ENCODE measurements around the gene FNDC4.

The FNDC4 gene

GRCh38 chr2:27495840-27496356 is 898 bp upstream of the FNDC4 start:
- DNase-seq (ENCODE audit: low read depth) = no peak
- peak overlapping the region; percentile 75 for H3K4me3 ChIP-seq (ENCODE audit: low read depth, low read length)

GRCh38 chr2:27494284-27494943 is 586 bp downstream of the FNDC4 start:
- DNase-seq (ENCODE audit: low read depth) = peak; percentile 41
- H3K4me3 ChIP-seq (ENCODE audit: low read depth, low read length) = peak overlapping the region; percentile 75

GRCh38 chr2:27493948-27494283 is 1.1 kb downstream of the FNDC4 start:
- H3K4me3 ChIP-seq (ENCODE audit: low read depth, low read length) = peak overlapping the region; percentile 75
- no peak for DNase-seq (ENCODE audit: low read depth)

GRCh38 chr2:27492557-27492956 is 2.4 kb downstream of the FNDC4 start:
- DNase-seq (ENCODE audit: low read depth) = no peak
- no peak overlapping the region for H3K4me3 ChIP-seq (ENCODE audit: low read depth, low read length)

- peak; percentile 95 for DNase-seq (ENCODE audit: low read depth)
- H3K4me3 ChIP-seq (ENCODE audit: low read depth, low read length) = peak within 1 kb of the TSS; percentile 77
Measured at GRCh38 chr2:27489498-27490397, 5.3 kb downstream of the FNDC4 start, which contains the start of gene IFT172. IFT172 (minus strand) TSS chr2:27489743; CDS start chr2:27489653, 90 bp downstream.

- H3K4me3 ChIP-seq (ENCODE audit: low read depth, low read length) = peak overlapping the region; percentile 77
- DNase-seq (ENCODE audit: low read depth) = no peak
Measured at GRCh38 chr2:27489118-27489497, 5.9 kb downstream of the FNDC4 start.

- no peak for DNase-seq (ENCODE audit: low read depth)
Measured at GRCh38 chr2:27485496-27485895, 9.5 kb downstream of the FNDC4 start.

GRCh38 chr2:27471961-27472360 is 23.0 kb downstream of the FNDC4 start:
- no peak for DNase-seq (ENCODE audit: low read depth)

More at GRCh38 chr2:27485496-27485895, 9.5 kb downstream of the FNDC4 start:
- no peak overlapping the region for H3K4me3 ChIP-seq (ENCODE audit: low read depth, low read length)

GRCh38 chr2:27464443-27464842 is 30.6 kb downstream of the FNDC4 start:
- no peak overlapping the region for H3K4me3 ChIP-seq (ENCODE audit: low read depth, low read length)
- no peak for DNase-seq (ENCODE audit: low read depth)

More at GRCh38 chr2:27471961-27472360, 23.0 kb downstream of the FNDC4 start:
- no peak overlapping the region for H3K4me3 ChIP-seq (ENCODE audit: low read depth, low read length)

GRCh38 chr2:27461118-27461517 is 33.9 kb downstream of the FNDC4 start:
- H3K4me3 ChIP-seq (ENCODE audit: low read depth, low read length) = no peak overlapping the region
- DNase-seq (ENCODE audit: low read depth) = no peak

GRCh38 chr2:27453968-27454367 is 41.0 kb downstream of the FNDC4 start:
- no peak for DNase-seq (ENCODE audit: low read depth)
- H3K4me3 ChIP-seq (ENCODE audit: low read depth, low read length) = no peak overlapping the region

- no peak for DNase-seq (ENCODE audit: low read depth)
- H3K4me3 ChIP-seq (ENCODE audit: low read depth, low read length) = no peak overlapping the region
Measured at GRCh38 chr2:27451095-27451494, 43.9 kb downstream of the FNDC4 start.

GRCh38 chr2:27448381-27448780 is 46.6 kb downstream of the FNDC4 start:
- no peak overlapping the region for H3K4me3 ChIP-seq (ENCODE audit: low read depth, low read length)
- no peak for DNase-seq (ENCODE audit: low read depth)

GRCh38 chr2:27446057-27446456 is 48.9 kb downstream of the FNDC4 start:
- no peak overlapping the region for H3K4me3 ChIP-seq (ENCODE audit: low read depth, low read length)
- no peak for DNase-seq (ENCODE audit: low read depth)

GRCh38 chr2:27445615-27446014 is 49.4 kb downstream of the FNDC4 start:
- no peak overlapping the region for H3K4me3 ChIP-seq (ENCODE audit: low read depth, low read length)
- no peak for DNase-seq (ENCODE audit: low read depth)

GRCh38 chr2:27445155-27445554 is 49.8 kb downstream of the FNDC4 start:
- no peak overlapping the region for H3K4me3 ChIP-seq (ENCODE audit: low read depth, low read length)
- no peak for DNase-seq (ENCODE audit: low read depth)

- DNase-seq (ENCODE audit: low read depth) = no peak
- H3K4me3 ChIP-seq (ENCODE audit: low read depth, low read length) = no peak overlapping the region
Measured at GRCh38 chr2:27442920-27443282, 52.1 kb downstream of the FNDC4 start.

- no peak within 1 kb of the TSS for H3K4me3 ChIP-seq (ENCODE audit: low read depth, low read length)
- no peak for DNase-seq (ENCODE audit: low read depth)
Measured at GRCh38 chr2:27441958-27442919, 52.8 kb downstream of the FNDC4 start, which contains the start of gene KRTCAP3. KRTCAP3 (plus strand) TSS chr2:27442381; CDS start chr2:27442413, 32 bp downstream.
